Measurements from ENCODE around the gene SLC26A2. TPM values are rescaled to one million over a fixed set of nuclear protein-coding genes. Genes with fewer than 3 reads are reported as not detected.
A peak's percentile ranks its signal among the peaks of the same experiment; 100 is the strongest.
"Not testable (repeated sequence)": the region's sequence is repeated elsewhere in the genome, so short reads cannot be mapped to it uniquely, and the experiment has no call there.

Gene SLC26A2
- total RNA-seq, 4 donors from 2014 or later = 3.0 to 9.9 (median 6.9) TPM

DNA sequence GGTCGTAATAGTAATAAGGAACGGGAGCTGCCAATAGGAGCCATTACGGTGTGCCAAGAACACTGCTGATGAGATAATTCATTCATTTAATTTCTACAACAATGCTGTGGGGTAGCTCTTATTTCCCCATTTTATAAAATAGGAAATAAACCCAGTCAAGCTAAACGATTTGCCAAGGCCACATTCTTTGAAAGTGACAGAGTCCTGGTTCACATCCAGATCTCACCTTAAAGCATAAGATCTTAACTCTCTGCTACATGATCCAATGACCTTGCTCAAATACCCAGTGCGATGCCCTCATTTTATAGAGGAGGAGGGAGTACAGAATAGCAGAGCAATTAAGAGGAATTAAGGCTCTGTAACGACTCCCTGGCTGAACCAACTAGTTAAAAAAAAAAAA, 21.0 kb upstream of the SLC26A2 start:
- peak overlapping the region in 2 of 4 donors; percentile 31 to 41 for H3K27ac ChIP-seq
- no peak overlapping the region for H3K4me3 ChIP-seq
- TF ChIP-seq POLR2A (IDR thresholded peaks at IDR 0.05) = no peak
- no peaks in the 10 kb centered on the region for H3K27me3 ChIP-seq
- DNase-seq = no peak
- H3K4me1 ChIP-seq = peaks cover 0 to 11% of the 10 kb centered on the region in 2 donors
- ATAC-seq = no peak
- intact Hi-C loops (cut with DNase I; ENCODE audit: low total_unique reads) = loop anchor here (5.0 kb wide), 1 partner anchor 38 kb away; no protein-coding TSS in a partner anchor
- in situ Hi-C loops (cut with MboI; ENCODE audit: low sequenced_read_pairs in 4 of 4) = no loop called here
- H3K36me3 ChIP-seq = no peaks in the 10 kb centered on the region
- no peaks in the 10 kb centered on the region for H3K9me3 ChIP-seq

DNA sequence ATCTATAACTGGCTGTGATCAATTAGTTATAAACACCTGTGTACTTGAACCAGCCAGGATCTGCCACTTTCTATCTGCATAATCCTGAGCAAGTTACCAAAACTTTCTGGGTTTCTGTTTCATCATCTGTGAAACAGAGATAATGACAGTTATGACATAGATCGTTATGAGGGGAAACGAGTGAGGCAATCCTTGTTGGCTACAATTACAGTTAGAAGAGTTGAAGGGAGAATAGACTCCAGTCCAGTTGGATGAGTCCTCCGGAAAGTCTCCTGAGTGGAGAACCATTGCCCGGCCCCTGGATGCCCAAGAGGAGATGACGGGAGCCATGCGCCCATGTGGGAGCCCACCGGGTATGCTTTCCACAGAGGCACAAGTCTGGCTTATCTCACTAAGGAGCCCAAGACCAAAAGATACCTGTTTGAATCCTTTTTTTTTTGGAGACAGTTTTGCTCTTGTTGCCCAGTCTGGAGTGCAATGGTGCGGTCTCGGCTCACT, 20.4 kb upstream of the SLC26A2 start:
- in situ Hi-C loops (cut with MboI; ENCODE audit: low sequenced_read_pairs in 4 of 4) = no loop called here

DNA sequence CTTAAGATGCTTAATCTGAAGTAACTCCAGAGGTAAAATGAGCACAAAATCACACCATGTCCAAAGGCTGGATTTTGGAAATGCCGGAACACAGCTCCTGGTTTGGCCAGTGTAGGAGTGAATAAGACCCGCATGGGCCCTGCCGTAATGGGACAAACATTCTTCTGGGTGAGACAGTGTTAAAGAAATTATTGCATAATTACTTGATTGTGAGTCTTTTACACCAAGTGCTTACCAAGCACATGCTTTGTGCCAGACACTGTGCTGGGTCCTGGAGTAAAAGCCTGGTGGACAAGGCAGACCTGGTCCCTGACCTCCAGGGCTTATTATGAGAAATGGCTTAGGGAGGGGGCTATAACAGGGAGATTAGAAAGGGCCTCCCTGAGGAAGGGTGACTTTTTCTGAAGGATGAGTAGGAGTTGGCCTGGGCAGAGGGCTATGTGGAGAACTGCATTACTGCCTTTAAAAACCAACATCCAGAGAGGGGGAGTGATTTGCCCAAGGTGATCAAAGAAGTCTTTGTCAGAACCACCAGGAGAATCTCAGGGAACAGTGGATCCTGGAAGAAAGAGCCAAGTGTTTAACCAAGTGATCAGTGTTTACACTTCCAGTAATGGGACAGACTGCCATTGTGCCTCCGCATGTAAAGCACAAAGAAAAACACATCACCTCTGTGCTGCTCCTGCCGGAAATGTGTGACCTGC, 19.5 kb upstream of the SLC26A2 start:
- H3K4me1 ChIP-seq = peaks cover 0 to 11% of the 10 kb centered on the region in 2 donors

More for the DNA sequence above, 20.4 kb upstream of the SLC26A2 start:
- DNase-seq = no peak
- Histone ChIP-seq H3K4me3 (no peak overlapping the region), H3K4me1 (peaks cover 0 to 11% of the 10 kb centered on the region in 2 donors), H3K27me3 (no peaks in the 10 kb centered on the region), H3K36me3 (no peaks in the 10 kb centered on the region), H3K9me3 (no peaks in the 10 kb centered on the region), H3K27ac (peak overlapping the region in 1 of 4 donors; percentile 41)
- TF ChIP-seq POLR2A (IDR thresholded peaks at IDR 0.05) = no peak
- TF ChIP-seq, protein P1, sequence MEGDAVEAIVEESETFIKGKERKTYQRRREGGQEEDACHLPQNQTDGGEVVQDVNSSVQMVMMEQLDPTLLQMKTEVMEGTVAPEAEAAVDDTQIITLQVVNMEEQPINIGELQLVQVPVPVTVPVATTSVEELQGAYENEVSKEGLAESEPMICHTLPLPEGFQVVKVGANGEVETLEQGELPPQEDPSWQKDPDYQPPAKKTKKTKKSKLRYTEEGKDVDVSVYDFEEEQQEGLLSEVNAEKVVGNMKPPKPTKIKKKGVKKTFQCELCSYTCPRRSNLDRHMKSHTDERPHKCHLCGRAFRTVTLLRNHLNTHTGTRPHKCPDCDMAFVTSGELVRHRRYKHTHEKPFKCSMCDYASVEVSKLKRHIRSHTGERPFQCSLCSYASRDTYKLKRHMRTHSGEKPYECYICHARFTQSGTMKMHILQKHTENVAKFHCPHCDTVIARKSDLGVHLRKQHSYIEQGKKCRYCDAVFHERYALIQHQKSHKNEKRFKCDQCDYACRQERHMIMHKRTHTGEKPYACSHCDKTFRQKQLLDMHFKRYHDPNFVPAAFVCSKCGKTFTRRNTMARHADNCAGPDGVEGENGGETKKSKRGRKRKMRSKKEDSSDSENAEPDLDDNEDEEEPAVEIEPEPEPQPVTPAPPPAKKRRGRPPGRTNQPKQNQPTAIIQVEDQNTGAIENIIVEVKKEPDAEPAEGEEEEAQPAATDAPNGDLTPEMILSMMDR (IDR thresholded peaks at IDR 0.05 in 4 of 5, conservative IDR thresholded peaks at IDR 0.05 in 1 of 5) = no peak
- intact Hi-C loops (cut with DNase I; ENCODE audit: low total_unique reads) = no loop called here
- ATAC-seq = peak in 1 of 2 donors; percentile 72

GRCh38 chr5:149941795-149942194, 18.8 kb upstream of the SLC26A2 start:
- TF ChIP-seq POLR2A (IDR thresholded peaks at IDR 0.05) = no peak
- TF ChIP-seq, protein P1 (IDR thresholded peaks at IDR 0.05 in 4 of 5, conservative IDR thresholded peaks at IDR 0.05 in 1 of 5) = no peak
- intact Hi-C loops (cut with DNase I; ENCODE audit: low total_unique reads) = no loop called here
- no peak for DNase-seq

More for the DNA sequence above, 19.5 kb upstream of the SLC26A2 start:
- no peak for TF ChIP-seq POLR2A (IDR thresholded peaks at IDR 0.05)
- TF ChIP-seq, protein P1 (IDR thresholded peaks at IDR 0.05 in 4 of 5, conservative IDR thresholded peaks at IDR 0.05 in 1 of 5) = no peak
- H3K27me3 ChIP-seq = no peaks in the 10 kb centered on the region
- intact Hi-C loops (cut with DNase I; ENCODE audit: low total_unique reads) = no loop called here
- in situ Hi-C loops (cut with MboI; ENCODE audit: low sequenced_read_pairs in 4 of 4) = no loop called here
- DNase-seq (no peak), ATAC-seq (no peak)
- no peak overlapping the region for H3K4me3 ChIP-seq
- H3K9me3 ChIP-seq = no peaks in the 10 kb centered on the region
- H3K36me3 ChIP-seq = no peaks in the 10 kb centered on the region
- no peak overlapping the region for H3K27ac ChIP-seq

GRCh38 chr5:149942199-149942598, 18.4 kb upstream of the SLC26A2 start:
- ATAC-seq = no peak
- in situ Hi-C loops (cut with MboI; ENCODE audit: low sequenced_read_pairs in 4 of 4) (no loop called here), intact Hi-C loops (cut with DNase I; ENCODE audit: low total_unique reads) (no loop called here)

More at GRCh38 chr5:149941795-149942194, 18.8 kb upstream of the SLC26A2 start:
- no peak overlapping the region for H3K27ac ChIP-seq
- H3K27me3 ChIP-seq = no peaks in the 10 kb centered on the region
- no peak for ATAC-seq
- H3K9me3 ChIP-seq = no peaks in the 10 kb centered on the region
- H3K4me3 ChIP-seq = no peak overlapping the region
- in situ Hi-C loops (cut with MboI; ENCODE audit: low sequenced_read_pairs in 4 of 4) = no loop called here
- no peaks in the 10 kb centered on the region for H3K36me3 ChIP-seq
- peaks cover 0 to 11% of the 10 kb centered on the region in 2 donors for H3K4me1 ChIP-seq

DNA sequence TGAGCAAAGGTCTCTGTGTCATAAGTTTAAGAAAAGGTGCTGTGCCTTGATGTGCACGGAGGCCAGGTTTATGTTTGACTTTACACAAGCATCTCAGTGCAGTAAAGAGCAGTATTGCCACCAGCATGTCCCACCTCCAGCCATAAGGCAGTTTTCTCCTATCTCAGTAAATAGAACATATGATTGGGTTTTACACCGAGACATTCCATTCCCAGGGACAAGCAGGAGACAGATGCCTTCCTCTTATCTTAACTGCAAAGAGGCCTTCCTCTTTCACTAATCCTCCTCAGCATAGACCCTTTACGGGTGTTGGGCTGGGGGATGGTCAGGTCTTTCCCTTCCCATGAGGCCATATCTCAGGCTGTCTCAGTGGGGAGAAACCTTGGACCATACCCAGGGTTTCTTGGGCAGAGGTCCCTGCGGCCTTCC, 17.8 kb upstream of the SLC26A2 start:
- H3K27me3 ChIP-seq; H3K36me3 ChIP-seq; H3K27ac ChIP-seq; H3K9me3 ChIP-seq; intact Hi-C loops (cut with DNase I; ENCODE audit: low total_unique reads); DNase-seq; H3K4me3 ChIP-seq; in situ Hi-C loops (cut with MboI; ENCODE audit: low sequenced_read_pairs in 4 of 4); ATAC-seq: not testable (repeated sequence)
- peaks cover 0 to 11% of the 10 kb centered on the region in 2 donors for H3K4me1 ChIP-seq

More at GRCh38 chr5:149942199-149942598, 18.4 kb upstream of the SLC26A2 start:
- no peak overlapping the region for H3K27ac ChIP-seq
- no peaks in the 10 kb centered on the region for H3K9me3 ChIP-seq
- no peak for DNase-seq
- H3K4me3 ChIP-seq = no peak overlapping the region
- H3K36me3 ChIP-seq = no peaks in the 10 kb centered on the region
- TF ChIP-seq, protein P1 (IDR thresholded peaks at IDR 0.05 in 4 of 5, conservative IDR thresholded peaks at IDR 0.05 in 1 of 5) = no peak
- no peak for TF ChIP-seq POLR2A (IDR thresholded peaks at IDR 0.05)
- H3K4me1 ChIP-seq = peaks cover 0 to 11% of the 10 kb centered on the region in 2 donors
- H3K27me3 ChIP-seq = no peaks in the 10 kb centered on the region

GRCh38 chr5:149943177-149943949, 17.2 kb upstream of the SLC26A2 start:
- H3K9me3 ChIP-seq; H3K27ac ChIP-seq; H3K4me3 ChIP-seq; H3K36me3 ChIP-seq; intact Hi-C loops (cut with DNase I; ENCODE audit: low total_unique reads); H3K4me1 ChIP-seq; DNase-seq; H3K27me3 ChIP-seq; in situ Hi-C loops (cut with MboI; ENCODE audit: low sequenced_read_pairs in 4 of 4); ATAC-seq: not testable (repeated sequence)
